ENCODE results near the gene ZNF787.
"Not testable (repeated sequence)": the region's sequence is repeated elsewhere in the genome, so short reads cannot be mapped to it uniquely, and the experiment has no call there.

The ZNF787 gene

DNA sequence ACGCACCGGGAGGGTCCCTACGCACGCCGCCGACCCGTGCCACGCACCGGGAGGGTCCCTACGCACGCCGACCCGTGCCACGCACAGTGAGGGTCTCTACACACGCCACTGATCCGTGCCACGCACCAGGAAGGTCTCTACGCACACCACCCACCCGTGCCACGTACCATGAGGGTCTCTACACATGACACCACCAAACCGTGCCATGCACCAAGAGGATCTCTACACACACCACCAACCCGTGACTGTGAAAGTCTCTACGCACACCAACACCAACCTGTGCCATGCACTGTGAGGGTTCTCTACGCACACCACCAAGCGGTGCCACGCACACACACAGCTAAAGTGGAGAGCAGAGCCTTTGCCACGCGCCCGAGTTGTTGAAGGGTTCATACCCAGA is 16.7 kb downstream of the ZNF787 start:
- no peak for DNase-seq

DNA sequence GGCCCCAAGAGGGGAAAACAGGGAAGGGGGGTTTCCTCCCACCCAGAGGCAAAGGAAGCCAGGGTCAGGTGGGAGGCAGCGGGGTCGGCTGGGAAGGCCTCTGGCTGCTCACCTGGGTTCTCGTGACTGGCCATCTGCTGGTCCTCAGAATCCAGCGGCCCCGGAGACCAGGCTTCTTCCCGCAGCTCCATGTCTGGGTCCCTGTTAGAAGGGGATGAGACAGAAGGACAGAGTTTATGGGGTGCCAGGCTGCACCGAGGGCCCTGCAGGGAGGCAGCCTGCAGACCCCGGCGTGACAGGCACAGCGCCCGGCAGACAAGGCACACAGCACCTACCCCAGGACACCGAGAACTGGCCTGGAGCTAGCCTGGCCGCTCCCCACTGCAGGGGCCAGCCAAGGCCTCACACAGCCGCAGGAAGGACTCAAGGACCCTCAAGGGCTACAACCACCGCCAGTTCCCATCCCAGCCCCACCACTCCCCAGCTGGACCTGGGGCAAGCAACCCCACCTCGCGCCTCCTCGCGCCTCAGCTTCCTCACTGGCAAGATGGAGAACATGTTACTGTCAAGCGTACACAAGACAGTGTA is 18.0 kb downstream of the ZNF787 start:
- no peak for DNase-seq

DNA sequence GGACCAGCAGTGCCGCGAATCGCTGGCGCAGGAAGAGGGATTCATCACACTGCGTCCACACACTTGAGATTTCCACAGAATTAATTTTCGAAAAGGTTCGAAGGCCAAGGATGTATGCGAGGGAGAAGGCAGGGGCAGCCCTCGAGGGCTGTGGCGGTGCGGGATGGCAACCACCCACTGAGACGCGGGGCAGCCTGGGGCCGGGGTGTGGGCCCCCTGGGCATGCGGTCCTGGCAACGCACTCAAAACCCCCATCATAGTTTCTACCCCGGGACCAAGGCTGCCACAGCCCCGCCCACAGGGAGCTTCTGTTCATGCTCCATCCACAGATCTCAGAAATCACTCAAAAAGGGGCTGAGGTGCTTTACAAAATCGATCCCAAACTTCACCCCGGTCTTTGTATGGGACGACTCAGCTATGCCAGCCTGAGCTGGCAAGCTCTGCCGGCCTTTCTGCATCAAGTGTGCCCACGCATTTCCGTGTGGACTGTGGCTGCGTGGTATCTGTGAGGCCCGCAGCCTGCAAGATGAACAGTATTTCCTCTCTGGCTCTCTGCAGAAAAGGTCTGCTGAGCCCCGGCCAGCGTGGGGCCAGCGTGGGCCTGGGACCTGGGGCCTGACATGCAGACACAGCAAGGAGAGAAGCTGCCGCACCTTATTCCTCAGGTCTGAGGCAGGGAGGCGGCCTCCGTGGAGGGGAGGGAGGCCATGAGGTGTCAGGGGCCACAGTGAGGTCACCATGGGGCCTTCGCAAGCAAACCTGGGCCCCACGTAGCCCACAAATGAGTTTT is 19.2 kb downstream of the ZNF787 start:
- no peak for DNase-seq

DNA sequence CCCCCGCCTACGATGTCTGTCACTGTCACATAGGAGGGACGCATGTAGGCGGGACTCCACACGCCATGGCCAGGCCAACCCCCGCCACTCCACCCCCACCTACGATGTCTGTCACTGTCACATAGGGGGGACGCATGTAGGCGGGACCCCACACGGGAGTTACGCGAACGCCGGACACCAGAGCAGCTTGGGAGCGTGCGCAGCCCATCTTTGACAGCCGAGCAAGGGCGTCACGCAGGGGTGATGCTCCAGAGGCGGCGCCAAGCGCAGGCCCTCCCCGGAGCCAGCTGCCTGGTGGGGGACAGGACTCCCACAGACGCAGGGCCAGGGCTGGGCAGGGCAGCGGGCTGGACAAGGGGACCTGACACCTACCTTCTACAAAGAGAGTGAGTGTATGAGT is 20.0 kb downstream of the ZNF787 start:
- no peak for DNase-seq

DNA sequence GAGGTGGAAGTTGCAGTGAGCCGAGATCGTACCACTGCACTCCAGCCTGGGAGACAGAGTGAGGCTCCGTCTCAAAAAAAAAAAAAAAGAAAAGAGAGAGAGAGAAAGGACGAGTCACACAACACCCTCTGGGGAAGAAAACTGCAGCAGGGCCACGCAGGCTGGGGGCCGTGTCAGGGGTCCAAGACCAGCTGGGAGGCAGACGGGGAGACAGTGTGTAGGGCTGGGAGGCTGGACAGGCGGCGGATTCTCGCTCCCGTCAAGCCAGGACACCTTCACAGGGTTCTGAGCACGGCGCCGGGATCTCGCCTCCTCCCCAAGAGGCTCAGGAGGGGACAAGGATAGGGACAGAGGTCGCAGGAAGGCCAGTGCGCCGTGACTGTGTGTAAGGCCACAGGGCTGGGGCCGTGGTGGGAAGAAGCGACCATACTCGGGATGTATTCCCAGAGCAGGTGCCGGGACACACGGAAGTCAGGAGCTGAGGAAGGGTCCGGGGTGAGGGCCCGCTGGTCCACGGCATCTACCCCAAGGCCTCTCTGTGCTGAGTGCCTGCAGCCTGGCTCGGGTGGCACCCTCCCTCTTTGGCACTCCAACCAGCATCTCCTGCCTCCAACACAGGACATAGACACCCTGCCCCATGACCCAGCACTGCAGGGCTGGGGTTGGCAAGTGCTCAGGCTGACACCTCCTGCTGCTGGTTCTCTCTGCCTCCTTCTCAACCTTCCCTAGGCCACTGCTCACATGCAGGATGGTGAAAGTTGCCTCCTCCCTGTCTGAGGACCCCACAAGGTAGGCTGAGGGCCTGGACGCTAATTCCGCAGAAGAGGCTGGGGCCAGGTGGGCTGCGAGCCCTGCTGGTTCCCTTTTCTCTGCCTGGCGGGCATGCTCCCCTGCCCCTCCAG is 21.2 kb downstream of the ZNF787 start:
- no peak for DNase-seq

DNA sequence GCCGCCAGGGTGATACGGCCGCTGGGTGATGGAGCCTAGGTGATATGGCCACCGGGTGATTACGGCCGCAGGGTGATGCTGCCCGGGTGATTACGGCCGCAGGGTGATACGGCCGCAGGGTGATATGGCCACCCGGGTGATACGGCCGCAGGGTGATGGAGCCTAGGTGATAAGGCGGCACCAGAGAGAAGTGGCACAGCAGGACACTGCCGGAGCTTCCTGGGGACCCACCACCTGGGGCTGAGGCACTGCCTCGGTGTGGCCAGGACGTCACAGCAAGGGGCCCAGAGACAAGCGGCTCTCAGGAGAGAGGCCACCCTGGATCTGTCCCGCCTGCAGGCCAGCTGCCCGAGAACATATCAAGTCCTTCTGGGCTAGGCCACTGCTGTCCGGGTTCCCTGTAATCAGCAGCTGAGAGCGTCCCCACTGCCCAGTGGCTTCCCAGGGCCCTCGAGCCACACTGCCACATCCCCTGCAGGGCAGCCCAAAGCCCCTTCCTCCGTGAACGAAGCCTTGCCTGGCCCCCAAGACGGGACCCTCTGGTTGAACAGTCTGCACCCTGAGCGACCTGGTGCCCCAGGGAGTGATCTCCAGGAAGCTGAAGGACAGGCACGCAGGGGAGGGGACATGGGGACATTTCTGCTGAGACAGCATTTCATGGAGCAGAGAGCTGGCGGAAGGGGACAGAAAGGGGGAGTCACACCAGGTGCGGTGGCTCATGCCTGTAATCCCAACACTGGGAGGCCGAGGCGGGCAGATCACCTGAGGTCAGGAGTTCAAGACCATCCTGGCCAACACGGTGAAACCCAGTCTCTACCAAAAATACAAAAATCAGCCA is 22.1 kb downstream of the ZNF787 start:
- DNase-seq, result no peak

DNA sequence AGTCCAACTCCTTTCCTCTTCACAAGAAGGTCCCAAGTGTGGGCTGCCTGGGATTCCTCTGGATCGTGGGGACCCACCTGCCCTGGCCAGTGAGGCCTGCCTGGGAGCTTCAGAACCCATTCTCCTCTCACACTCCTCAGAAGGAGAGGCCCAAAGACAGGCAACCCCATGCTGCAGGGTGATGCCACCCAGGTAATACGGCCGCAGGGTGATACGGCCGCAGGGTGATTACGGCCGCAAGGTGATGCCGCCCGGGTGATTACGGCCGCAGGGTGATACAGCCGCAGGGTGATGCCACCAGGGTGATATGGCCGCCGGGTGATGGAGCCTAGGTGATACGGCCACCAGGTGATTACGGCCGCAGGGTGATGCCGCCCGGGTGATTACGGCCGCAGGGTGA is 22.9 kb downstream of the ZNF787 start:
- not testable (repeated sequence) for DNase-seq

DNA sequence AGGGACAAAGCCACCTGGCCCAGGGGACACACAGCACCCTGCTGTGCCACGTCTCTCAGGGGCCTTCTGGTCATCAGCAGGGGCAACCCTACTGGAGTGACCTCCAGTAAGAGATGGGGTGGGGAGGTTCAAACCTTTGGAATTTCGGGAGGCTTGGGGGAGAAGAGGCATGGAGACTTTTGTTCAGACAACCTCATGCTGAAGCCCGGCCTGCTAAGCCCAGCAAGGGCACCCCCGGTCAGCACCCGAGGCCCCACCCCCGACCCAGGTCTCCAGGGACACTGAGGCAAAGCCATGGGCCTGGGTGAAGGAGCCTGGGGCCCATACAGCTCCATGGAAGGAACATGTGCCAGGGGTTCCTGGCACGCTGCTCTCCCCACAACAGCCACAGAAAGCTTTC is 23.3 kb downstream of the ZNF787 start:
- DNase-seq, result no peak

DNA sequence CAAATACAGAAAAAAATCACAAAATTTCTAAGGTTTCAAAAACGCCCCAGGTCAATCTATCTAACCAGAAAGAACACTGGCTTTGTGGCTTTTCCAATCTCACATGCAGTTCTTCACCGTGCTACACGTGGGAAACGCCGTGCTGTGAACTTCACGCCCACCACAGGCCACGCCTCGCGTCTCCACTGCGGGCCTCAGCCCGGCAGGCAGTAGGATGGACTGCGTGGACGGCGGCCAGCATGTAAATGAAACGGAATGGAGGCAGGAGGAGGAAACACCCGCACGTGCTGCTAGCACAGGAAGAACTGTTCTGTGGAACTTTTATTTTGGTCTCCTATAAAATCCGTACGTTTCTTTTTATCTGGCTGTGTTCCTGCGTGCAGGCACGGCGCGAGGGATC is 23.8 kb downstream of the ZNF787 start:
- DNase-seq, result no peak

DNA sequence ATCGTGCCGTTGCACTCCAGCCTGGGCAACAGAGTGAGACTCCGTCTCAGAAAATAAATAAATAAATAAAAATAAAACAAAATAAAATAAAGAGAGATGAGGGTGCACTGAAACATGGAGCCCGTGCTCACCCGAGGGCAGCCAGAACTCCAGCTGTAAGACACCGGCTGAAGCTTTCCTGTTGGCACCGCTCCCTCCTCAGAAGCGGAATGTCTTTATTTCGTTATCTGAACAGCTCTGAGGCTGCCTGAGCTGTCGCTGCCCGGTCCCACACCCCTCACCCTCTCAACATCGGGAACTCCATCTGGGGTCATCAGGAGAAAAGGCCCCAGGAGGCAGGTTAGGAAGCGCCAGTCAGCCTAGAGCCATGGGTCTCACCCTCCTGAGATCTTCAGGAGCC is 24.4 kb downstream of the ZNF787 start:
- no peak for DNase-seq

DNA sequence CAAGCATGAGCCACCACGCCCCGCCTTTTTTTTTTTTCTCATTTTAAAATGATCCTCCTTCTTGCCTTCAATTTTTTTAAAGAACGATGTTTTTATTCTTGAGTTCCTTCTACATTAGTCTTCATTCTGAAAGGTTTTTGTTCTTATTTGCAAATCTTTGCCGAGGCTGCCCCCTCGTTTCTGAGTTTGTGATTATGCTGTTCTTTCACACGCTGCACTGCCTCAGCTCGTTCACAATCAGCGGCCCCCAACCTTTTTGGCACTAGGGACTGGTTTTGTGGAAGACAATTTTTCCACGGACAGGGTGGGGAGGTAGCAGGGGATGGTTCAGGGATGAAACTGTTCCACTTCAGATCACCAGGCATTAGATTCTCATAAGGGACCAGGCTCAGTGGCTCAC is 26.6 kb downstream of the ZNF787 start:
- no peak for DNase-seq

DNA sequence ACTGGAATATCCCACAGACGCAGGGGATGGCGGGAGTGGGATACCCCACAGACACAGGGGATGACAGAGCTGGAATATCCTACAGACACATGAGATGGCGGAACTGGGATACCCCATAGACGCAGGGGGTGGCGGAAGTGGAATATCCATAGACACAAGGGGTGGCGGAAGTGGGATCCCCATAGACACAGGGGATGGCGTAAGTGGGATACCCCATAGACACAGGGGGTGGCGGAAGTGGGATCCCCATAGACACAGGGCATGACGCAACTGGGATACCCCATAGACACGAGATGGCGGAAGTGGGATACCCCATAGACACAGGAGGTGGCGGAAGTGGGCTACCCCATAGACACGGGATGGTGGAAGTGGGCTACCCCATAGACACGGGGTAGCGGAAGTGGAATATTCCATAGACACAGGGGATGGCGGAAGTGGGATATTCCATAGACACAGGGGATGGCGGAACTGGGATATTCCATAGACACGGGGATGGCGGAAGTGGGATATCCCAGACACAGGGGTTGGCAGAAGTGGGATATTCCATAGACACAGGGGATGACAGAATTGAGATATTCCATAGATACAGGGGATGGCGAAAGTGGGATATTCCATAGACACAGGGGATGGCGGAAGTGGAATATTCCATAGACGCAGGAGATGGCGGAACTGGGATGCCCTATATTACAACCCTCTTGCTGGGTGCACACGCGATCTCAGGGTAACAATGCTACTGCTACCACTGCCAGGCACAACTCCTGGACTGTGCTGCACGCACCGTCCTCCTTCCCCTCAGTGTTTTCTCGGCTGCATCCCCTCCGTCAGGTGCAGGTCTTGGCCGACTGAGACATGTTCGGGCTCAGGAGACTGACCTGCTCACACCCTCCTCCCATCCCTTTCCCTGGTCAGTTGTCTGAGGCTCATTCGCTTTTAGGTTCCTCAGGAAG is 28.1 kb downstream of the ZNF787 start:
- DNase-seq, result no peak

DNA sequence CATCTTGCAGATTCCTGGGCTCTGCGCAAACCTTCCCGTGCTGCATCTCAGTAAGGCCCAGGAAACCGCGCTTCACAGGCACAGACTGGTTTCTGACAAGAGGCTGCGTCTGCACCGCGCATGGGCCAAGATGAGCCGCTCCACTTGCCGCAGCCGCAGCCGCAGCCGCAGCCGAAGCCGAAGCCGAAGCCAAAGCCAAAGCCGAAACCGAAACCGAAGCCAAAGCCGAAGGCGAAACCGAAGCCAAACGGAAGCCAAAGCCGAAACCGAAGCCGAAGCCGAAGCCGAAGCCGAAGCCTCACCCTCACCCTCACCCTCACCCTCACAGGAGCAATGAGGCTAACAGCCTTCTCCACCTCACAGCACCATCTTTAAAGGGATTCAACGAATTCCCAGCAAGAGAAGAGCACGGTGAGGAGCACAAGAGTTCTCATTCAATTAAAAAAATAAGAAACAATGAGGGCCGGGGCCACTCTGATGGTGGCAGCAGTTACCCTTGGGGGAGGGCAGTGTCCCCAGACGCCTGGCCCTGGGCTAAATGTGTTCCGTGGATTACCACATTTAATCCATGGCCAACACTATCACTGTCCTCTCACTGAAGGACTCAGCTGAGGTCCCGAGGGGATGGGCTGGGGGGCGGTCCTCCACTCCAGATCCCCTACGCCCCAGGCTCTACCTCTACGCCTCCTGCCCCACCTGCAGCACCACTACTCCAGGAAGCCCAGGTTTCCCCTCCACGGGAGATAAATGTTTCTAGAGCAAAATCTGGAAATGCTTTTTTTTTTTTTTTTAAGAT is 29.1 kb downstream of the ZNF787 start:
- no peak for DNase-seq

DNA sequence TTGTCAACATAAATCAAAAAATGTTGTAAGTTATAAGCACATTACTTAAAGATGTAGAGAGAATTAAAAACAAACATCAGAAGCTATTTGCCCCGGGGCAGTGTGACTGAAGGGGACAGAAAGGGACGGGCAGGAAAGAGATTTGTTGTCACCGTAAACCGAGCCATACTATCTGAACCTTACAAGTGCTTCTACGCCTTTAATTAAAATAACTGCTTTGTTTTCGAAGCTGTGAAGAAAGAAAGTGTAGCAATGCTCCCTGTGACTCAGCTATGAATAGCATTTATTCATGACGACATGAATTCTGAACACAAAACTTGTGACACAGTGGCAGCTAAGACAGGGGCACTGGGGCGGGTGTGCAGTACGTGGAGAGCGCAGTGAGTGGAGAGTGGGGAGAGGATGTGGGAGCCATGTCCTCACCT is 30.0 kb downstream of the ZNF787 start:
- no peak for DNase-seq

DNA sequence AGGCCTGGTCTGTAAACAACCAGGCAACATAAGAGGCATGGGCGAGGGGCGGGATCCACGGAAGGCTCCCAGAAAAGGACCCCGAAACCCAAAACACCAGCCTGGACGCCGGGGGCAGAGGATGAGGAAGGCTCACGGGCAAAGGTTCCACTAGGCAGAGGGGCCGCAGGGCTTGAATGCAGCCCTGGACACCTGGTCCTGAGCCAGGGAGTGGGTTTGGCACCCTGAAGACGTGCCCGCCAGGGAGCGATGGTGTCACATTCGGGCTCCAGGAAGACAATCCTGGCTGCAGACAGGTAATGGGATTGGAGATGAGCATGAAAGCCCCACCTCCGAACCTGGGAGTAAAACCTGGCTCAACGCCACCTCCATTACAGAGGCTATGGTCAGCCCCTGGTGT is 31.8 kb downstream of the ZNF787 start:
- DNase-seq, result no peak

DNA sequence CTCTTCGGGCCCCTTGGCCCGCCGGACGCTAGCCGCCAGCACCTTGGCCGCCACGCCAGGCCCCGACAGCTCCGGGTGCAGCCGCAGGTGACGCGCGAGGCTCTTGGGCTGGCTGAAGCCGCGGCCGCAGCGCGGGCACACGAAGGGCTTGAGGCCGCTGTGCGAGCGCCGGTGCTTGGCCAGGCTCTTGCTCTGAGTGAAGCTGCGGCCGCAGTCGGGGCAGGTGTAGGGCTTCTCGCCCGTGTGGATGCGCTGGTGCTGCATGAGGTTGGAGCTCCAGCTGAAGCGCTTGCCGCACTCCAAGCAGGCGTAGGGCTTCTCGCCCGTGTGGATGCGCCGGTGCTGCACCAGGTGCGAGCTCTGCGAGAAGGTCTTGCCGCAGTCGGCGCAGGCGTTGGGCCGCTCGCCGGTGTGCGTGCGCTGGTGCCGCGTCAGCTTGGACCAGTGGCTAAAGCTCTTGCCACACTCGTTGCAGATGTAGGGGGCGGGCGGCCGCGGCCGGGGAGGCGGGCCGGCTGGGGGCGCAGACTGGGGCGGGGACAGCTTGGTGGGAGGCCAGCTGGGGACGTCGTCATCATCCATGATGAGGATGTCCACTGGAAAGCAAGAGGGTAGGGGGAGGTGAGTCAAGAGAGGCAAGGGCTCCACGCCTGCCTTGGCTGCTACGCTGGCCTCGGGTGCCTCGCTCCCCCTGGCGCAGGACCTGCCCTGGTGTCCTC is 32.4 kb downstream of the ZNF787 start:
- DNase-seq, result no peak

DNA sequence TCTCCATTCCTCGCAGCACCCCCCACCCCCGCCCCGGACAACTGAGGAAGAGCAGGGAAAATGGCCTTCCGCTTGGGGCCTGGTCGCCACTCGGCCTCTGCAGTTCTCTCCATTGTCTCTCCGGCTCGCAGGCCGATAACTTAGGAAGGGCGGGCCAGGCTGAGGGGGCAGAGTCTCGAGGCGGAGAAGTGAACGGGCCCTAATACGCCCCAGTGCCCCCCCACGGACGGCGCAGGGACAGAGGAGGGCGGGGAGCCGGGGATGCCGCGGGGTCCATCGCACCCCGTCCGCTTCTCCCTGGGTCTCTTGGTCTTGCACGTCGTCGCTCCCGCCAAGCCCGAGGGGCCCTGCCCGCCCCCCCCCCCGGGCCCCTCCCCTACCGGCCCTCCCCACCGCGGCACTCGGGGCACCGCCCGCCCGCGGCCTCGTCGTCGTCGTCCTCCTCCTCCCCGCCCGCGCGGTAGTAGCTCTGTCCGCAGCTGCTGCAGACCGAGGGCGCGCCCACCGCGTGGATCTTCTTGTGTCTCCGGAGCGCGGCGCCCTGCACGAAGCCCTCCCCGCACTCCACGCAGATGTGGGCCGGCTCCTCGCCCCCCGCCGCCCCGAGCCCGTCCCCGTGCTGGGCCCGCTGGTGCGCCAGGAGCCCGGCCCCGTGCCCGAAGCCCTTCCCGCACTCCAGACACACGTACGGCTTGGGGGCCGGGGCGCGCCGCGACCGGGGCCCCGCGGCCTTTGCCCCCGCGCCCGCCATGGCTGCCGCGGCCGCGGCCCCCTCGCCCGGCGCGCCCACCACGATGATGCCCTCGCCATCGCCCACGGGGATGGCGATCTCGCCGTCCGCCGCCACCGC is 33.2 kb downstream of the ZNF787 start:
- no peak for DNase-seq

DNA sequence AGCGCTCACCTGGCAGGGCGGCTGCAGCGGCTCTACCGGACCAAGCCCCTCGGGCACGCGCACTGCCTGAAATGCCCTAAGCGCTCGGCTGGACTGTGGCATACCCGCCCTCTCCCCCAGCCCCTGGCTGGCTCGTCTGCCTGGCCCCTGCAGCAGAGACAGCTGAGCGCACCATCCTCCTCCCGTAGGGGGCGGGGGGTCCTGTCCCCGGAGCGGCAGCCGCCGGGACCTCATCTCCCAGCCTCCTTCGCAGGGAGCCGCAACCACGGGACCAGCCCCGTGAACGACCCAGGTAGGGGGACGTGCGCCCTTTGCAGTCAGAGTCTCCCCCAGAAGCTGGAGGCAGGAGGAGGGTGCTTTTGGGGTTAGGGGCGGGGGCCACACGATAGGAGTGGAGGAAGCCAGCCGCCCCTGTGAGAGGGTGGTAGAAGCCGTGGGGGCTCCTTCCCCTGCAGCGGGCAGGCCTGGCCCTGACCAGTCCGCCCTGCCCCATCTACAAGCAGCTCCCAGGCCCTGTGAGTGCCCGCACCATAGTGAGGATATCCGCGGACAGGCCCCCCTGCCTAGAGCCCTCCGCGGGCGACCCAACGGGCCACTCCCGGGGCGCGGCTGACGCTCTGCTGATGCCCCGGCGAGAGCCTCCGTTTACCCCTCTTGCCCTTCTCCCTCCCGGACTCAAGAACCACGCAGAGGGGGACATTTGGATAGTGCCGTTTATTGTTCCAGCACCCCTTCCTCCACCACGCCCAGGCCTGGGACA is 34.2 kb downstream of the ZNF787 start:
- no peak for DNase-seq
